ENCODE results near the gene JAZF1. TPM values are rescaled to one million over a fixed set of nuclear protein-coding genes. Genes with fewer than 3 reads are reported as not detected.

JAZF1 gene
- total and polyA plus RNA-seq, 9 of the 15 experiments (the other 6 are each of a cell fraction or from before 2014, with no cell fraction given) = 0.04 to 0.64 (median 0.11) TPM; not detected in 3

GRCh38 chr7:27943241-27943640 is 237.4 kb downstream of the JAZF1 start:
- no peak overlapping the region for H2AFZ ChIP-seq (ENCODE audit: low read depth, low read length)
- no peaks in the 10 kb centered on the region for H3K36me3 ChIP-seq (ENCODE audit: control insufficient read depth, insufficient read depth, low read length)
- BruUV-seq (replicated peaks) = no TSS peak
- FAIRE-seq = no peak
- in situ Hi-C loops (cut with MboI) (no loop called here), intact Hi-C loops (cut with micrococcal nuclease) (no loop called here)
- H3K27ac ChIP-seq (ENCODE audit: extremely low read depth, low read depth, low read length) = no peak overlapping the region
- 0% methylated on average over 14 of the region's 14 CpGs for whole genome bisulfite sequencing (ENCODE audit: insufficient coverage, low coverage, missing lambda C conversion rate)
- H3K9me1 ChIP-seq (ENCODE audit: control insufficient read depth, insufficient read depth, low read length) = no peaks in the 10 kb centered on the region
- H3K4me3 ChIP-seq = no peak overlapping the region
- POLR2A ChIA-PET = no interaction called here
- no peaks in the 10 kb centered on the region for H3K4me1 ChIP-seq (replicated peaks in 1 of 2; ENCODE audit: control insufficient read depth in 2 of 2, insufficient read depth in 2 of 2, low read length in 2 of 2)
- H3K79me2 ChIP-seq (ENCODE audit: control insufficient read depth, insufficient read depth, low read length) = no peaks in the 10 kb centered on the region
- DNase-seq (ENCODE audit: extremely low read depth in 1 of 4, low spot score in 3 of 4) = no peak
- CTCF ChIA-PET (ENCODE audit: low intra/inter-chr PET ratio) = no interaction called here
- H3K9me3 ChIP-seq (replicated peaks; ENCODE audit: control insufficient read depth, insufficient read depth, low read depth, low read length) = no peaks in the 10 kb centered on the region
- no peak overlapping the region for H3K9ac ChIP-seq (ENCODE audit: insufficient read depth in 1 of 2, low read depth in 2 of 2, low read length in 2 of 2)
- H3K4me2 ChIP-seq (ENCODE audit: insufficient read depth, low read length) = no peak overlapping the region
- no peaks in the 10 kb centered on the region for H4K20me1 ChIP-seq (replicated peaks; ENCODE audit: control insufficient read depth, insufficient read depth, low read length)
- ATAC-seq = no peak
- H3K27me3 ChIP-seq (ENCODE audit: control insufficient read depth in 2 of 2, insufficient read depth in 2 of 2, low read length in 2 of 2) = peaks cover 18 to 53% of the 10 kb centered on the region in 2 experiments; a peak in 4 of 5 replicates
- no peak for TF ChIP-seq PHB2 (IDR thresholded peaks at IDR 0.05; ENCODE audit: low read depth)
- no peak for TF ChIP-seq POLR2H (tag; IDR thresholded peaks at IDR 0.05; ENCODE audit: low read depth)
- TF ChIP-seq, protein P1, sequence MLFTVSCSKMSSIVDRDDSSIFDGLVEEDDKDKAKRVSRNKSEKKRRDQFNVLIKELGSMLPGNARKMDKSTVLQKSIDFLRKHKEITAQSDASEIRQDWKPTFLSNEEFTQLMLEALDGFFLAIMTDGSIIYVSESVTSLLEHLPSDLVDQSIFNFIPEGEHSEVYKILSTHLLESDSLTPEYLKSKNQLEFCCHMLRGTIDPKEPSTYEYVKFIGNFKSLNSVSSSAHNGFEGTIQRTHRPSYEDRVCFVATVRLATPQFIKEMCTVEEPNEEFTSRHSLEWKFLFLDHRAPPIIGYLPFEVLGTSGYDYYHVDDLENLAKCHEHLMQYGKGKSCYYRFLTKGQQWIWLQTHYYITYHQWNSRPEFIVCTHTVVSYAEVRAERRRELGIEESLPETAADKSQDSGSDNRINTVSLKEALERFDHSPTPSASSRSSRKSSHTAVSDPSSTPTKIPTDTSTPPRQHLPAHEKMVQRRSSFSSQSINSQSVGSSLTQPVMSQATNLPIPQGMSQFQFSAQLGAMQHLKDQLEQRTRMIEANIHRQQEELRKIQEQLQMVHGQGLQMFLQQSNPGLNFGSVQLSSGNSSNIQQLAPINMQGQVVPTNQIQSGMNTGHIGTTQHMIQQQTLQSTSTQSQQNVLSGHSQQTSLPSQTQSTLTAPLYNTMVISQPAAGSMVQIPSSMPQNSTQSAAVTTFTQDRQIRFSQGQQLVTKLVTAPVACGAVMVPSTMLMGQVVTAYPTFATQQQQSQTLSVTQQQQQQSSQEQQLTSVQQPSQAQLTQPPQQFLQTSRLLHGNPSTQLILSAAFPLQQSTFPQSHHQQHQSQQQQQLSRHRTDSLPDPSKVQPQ (CRISPR knock-in tag; IDR thresholded peaks at IDR 0.05; ENCODE audit: borderline replicate concordance) = no peak
- TF ChIP-seq ZNF75A (CRISPR knock-in tag; IDR thresholded peaks at IDR 0.05) = no peak
- TF ChIP-seq, protein P2, sequence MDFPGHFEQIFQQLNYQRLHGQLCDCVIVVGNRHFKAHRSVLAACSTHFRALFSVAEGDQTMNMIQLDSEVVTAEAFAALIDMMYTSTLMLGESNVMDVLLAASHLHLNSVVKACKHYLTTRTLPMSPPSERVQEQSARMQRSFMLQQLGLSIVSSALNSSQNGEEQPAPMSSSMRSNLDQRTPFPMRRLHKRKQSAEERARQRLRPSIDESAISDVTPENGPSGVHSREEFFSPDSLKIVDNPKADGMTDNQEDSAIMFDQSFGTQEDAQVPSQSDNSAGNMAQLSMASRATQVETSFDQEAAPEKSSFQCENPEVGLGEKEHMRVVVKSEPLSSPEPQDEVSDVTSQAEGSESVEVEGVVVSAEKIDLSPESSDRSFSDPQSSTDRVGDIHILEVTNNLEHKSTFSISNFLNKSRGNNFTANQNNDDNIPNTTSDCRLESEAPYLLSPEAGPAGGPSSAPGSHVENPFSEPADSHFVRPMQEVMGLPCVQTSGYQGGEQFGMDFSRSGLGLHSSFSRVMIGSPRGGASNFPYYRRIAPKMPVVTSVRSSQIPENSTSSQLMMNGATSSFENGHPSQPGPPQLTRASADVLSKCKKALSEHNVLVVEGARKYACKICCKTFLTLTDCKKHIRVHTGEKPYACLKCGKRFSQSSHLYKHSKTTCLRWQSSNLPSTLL (IDR thresholded peaks at IDR 0.05) = no peak
- TF ChIP-seq ZNF511 (CRISPR knock-in tag; IDR thresholded peaks at IDR 0.05) = no peak
- no peak for TF ChIP-seq HNRNPH1 (optimal IDR thresholded peaks at IDR 0.05; ENCODE audit: low read depth, low read length)
- TF ChIP-seq FOXA3 (CRISPR knock-in tag; conservative IDR thresholded peaks at IDR 0.05 in 1 of 2, IDR thresholded peaks at IDR 0.05 in 1 of 2) = no peak
- TF ChIP-seq NFE2 (IDR thresholded peaks at IDR 0.05; ENCODE audit: low read depth) = no peak
- no peak for TF ChIP-seq ZNF561 (CRISPR knock-in tag; conservative IDR thresholded peaks at IDR 0.05)
- TF ChIP-seq NKRF (IDR thresholded peaks at IDR 0.05; ENCODE audit: borderline replicate concordance) = no peak
- TF ChIP-seq HOXB6 (CRISPR knock-in tag; IDR thresholded peaks at IDR 0.05; ENCODE audit: borderline replicate concordance) = no peak
- TF ChIP-seq ZNF274 (IDR thresholded peaks at IDR 0.05; ENCODE audit: borderline replicate concordance, low read depth, low read length) = no peak

Measured in K562 (cell line).